ENCODE results near the gene INSL6. TPM values are rescaled to one million over a fixed set of nuclear protein-coding genes. Genes with fewer than 3 reads are reported as not detected.
A peak's percentile ranks its signal among the peaks of the same experiment; 100 is the strongest.

Gene INSL6, protein sequence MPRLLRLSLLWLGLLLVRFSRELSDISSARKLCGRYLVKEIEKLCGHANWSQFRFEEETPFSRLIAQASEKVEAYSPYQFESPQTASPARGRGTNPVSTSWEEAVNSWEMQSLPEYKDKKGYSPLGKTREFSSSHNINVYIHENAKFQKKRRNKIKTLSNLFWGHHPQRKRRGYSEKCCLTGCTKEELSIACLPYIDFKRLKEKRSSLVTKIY
- not detected in 3 replicates for total RNA-seq (2021)
- percentile 2 among the genes with signal in this experiment for Bru-seq, nascent RNA
- long read RNA-seq, experiment 1 = 0 reads
- long read RNA-seq, experiment 2 = 0 reads
- long read RNA-seq, experiment 3 = 0 reads

DNA sequence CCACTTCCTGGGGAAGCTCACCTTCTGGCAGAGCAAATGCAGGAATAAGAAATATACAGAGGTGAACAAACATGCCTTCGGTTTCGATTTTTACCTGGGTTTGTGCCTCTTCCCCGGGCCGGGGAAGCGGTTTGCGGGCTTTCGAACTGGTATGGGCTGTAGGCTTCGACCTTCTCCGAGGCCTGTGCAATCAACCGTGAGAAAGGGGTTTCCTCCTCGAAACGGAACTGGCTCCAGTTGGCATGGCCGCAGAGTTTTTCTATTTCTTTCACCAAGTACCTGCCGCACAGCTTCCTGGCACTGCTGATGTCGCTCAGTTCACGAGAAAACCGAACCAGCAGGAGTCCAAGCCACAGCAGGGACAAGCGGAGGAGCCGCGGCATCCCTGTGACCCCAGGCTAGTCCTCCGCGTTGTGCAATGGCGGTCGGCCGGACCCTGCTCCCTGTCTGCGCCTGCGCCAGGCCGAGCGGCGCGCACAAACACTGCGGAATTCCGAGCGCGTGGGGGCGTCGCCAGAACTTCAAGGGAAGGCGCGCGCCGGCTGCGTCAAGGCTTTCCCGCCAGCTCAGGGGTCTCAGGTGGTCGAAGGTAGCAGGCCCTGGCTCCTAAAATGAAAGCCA, at the start of gene INSL6:
TSS of gene INSL6 (minus strand) at position 420 of the 621 bp plus-strand sequence. CDS start at position 383, 37 bp downstream.
- no peak within 1 kb of the TSS for H3K4me3 Mint-ChIP-seq
- H3K4me1 Mint-ChIP-seq = peaks cover 11% of the 10 kb centered on the region
- peaks cover 5% of the 10 kb centered on the region for H3K36me3 Mint-ChIP-seq
- H3K27ac Mint-ChIP-seq = no peak within 1 kb of the TSS; the same call in 1 of the 2 replicates
- TF ChIP-seq KAT7 (CRISPR knock-in tag; IDR thresholded peaks at IDR 0.05; ENCODE audit: borderline replicate concordance) (no peak), ELF4 (CRISPR knock-in tag; IDR thresholded peaks at IDR 0.05; ENCODE audit: low read depth) (no peak), E2F4 (CRISPR knock-in tag; IDR thresholded peaks at IDR 0.05; ENCODE audit: borderline replicate concordance, low read depth) (no peak), NR3C1 (CRISPR knock-in tag; conservative IDR thresholded peaks at IDR 0.05; ENCODE audit: low read depth) (no peak), ZNF219 (CRISPR knock-in tag; IDR thresholded peaks at IDR 0.05; ENCODE audit: borderline replicate concordance) (no peak), CREB1 (CRISPR knock-in tag; IDR thresholded peaks at IDR 0.05) (no peak), PRRX2 (CRISPR knock-in tag; IDR thresholded peaks at IDR 0.05) (no peak), SOX15 (CRISPR knock-in tag; IDR thresholded peaks at IDR 0.05) (no peak), CBFB (CRISPR knock-in tag; IDR thresholded peaks at IDR 0.05; ENCODE audit: low read depth) (no peak), CDX4 (CRISPR knock-in tag; IDR thresholded peaks at IDR 0.05; ENCODE audit: borderline replicate concordance) (no peak), NR2C2 (CRISPR knock-in tag; IDR thresholded peaks at IDR 0.05) (no peak), IRF1 (CRISPR knock-in tag; IDR thresholded peaks at IDR 0.05) (no peak), ZNF263 (CRISPR knock-in tag; IDR thresholded peaks at IDR 0.05; ENCODE audit: low read depth) (no peak), FOXP1 (CRISPR knock-in tag; IDR thresholded peaks at IDR 0.05; ENCODE audit: borderline replicate concordance) (no peak), ZNF396 (CRISPR knock-in tag; IDR thresholded peaks at IDR 0.05; ENCODE audit: borderline replicate concordance) (no peak), OVOL2 (CRISPR knock-in tag; IDR thresholded peaks at IDR 0.05; ENCODE audit: borderline replicate concordance) (no peak), NFATC4 (CRISPR knock-in tag; IDR thresholded peaks at IDR 0.05) (no peak)
- TF ChIP-seq, protein P1, sequence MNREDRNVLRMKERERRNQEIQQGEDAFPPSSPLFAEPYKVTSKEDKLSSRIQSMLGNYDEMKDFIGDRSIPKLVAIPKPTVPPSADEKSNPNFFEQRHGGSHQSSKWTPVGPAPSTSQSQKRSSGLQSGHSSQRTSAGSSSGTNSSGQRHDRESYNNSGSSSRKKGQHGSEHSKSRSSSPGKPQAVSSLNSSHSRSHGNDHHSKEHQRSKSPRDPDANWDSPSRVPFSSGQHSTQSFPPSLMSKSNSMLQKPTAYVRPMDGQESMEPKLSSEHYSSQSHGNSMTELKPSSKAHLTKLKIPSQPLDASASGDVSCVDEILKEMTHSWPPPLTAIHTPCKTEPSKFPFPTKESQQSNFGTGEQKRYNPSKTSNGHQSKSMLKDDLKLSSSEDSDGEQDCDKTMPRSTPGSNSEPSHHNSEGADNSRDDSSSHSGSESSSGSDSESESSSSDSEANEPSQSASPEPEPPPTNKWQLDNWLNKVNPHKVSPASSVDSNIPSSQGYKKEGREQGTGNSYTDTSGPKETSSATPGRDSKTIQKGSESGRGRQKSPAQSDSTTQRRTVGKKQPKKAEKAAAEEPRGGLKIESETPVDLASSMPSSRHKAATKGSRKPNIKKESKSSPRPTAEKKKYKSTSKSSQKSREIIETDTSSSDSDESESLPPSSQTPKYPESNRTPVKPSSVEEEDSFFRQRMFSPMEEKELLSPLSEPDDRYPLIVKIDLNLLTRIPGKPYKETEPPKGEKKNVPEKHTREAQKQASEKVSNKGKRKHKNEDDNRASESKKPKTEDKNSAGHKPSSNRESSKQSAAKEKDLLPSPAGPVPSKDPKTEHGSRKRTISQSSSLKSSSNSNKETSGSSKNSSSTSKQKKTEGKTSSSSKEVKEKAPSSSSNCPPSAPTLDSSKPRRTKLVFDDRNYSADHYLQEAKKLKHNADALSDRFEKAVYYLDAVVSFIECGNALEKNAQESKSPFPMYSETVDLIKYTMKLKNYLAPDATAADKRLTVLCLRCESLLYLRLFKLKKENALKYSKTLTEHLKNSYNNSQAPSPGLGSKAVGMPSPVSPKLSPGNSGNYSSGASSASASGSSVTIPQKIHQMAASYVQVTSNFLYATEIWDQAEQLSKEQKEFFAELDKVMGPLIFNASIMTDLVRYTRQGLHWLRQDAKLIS (CRISPR knock-in tag; IDR thresholded peaks at IDR 0.05; ENCODE audit: borderline replicate concordance) = no peak
- TF ChIP-seq, protein P2, sequence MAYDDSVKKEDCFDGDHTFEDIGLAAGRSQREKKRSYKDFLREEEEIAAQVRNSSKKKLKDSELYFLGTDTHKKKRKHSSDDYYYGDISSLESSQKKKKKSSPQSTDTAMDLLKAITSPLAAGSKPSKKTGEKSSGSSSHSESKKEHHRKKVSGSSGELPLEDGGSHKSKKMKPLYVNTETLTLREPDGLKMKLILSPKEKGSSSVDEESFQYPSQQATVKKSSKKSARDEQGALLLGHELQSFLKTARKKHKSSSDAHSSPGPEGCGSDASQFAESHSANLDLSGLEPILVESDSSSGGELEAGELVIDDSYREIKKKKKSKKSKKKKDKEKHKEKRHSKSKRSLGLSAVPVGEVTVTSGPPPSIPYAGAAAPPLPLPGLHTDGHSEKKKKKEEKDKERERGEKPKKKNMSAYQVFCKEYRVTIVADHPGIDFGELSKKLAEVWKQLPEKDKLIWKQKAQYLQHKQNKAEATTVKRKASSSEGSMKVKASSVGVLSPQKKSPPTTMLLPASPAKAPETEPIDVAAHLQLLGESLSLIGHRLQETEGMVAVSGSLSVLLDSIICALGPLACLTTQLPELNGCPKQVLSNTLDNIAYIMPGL (CRISPR knock-in tag; IDR thresholded peaks at IDR 0.05) = no peak
- TF ChIP-seq, protein P3, sequence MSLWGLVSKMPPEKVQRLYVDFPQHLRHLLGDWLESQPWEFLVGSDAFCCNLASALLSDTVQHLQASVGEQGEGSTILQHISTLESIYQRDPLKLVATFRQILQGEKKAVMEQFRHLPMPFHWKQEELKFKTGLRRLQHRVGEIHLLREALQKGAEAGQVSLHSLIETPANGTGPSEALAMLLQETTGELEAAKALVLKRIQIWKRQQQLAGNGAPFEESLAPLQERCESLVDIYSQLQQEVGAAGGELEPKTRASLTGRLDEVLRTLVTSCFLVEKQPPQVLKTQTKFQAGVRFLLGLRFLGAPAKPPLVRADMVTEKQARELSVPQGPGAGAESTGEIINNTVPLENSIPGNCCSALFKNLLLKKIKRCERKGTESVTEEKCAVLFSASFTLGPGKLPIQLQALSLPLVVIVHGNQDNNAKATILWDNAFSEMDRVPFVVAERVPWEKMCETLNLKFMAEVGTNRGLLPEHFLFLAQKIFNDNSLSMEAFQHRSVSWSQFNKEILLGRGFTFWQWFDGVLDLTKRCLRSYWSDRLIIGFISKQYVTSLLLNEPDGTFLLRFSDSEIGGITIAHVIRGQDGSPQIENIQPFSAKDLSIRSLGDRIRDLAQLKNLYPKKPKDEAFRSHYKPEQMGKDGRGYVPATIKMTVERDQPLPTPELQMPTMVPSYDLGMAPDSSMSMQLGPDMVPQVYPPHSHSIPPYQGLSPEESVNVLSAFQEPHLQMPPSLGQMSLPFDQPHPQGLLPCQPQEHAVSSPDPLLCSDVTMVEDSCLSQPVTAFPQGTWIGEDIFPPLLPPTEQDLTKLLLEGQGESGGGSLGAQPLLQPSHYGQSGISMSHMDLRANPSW (CRISPR knock-in tag; conservative IDR thresholded peaks at IDR 0.05; ENCODE audit: low read depth) = no peak
- CTCF ChIA-PET = interaction anchor here (0.9 to 2.2 kb wide), 12 partner anchors 10 to 426 kb away, joined by 3 to 29 read pairs (median 4); partner anchors contain the start of gene CD274
- H3K27me3 Mint-ChIP-seq (ENCODE audit: low read depth) = no peaks in the 10 kb centered on the region; the same call in 1 of the 2 replicates
- H3K9me3 Mint-ChIP-seq = peaks cover 12% of the 10 kb centered on the region
- peak; percentile 24 for DNase-seq (ENCODE audit: low spot score)
- POLR2A ChIA-PET = no interaction called here
- ATAC-seq = 0 out of 2 replicates have a peak, but pooled peaks have one; percentile 17

Measured in WTC11 (cell line).